HCT116 (cell line): ENCODE results near the gene ZDHHC14. TPM values are rescaled to one million over a fixed set of nuclear protein-coding genes. Genes with fewer than 3 reads are reported as not detected.

Source experiments
- ATAC-seq: fragments of 200-7000 bp; cut with Tn5 transposase; 2 replicates; pipeline ENCODE4 v1.9.1; 2020; ENCODE audit warnings: mild to moderate bottlenecking, moderate library complexity
- BruUV-seq: library from RNA; stranded (reverse); fragments of 400-500 nt; replicated peaks from 2 replicates; lab custom pipeline; 2021; lab: Mats Ljungman, UMichigan
- CTCF ChIA-PET: fragments of 300-600 bp; sonication (Branson Sonifier 250); formaldehyde crosslinking; loops from one replicate; lab custom pipeline; 2021; ENCODE audit warnings: antibody characterized with exemption; lab: Charles Lee
- POLR2A ChIA-PET: fragments of 300-600, 350-600 bp; sonication (Branson Sonifier 250); formaldehyde crosslinking; loops from one replicate; lab custom pipeline; 2021; ENCODE audit warnings: antibody characterized with exemption; lab: Charles Lee
- RAD21 ChIA-PET, 2 experiments: fragments of 300-600 bp; sonication (Branson Sonifier 250); formaldehyde crosslinking; loops; one replicate each; lab custom pipeline; 2023; ENCODE audit warnings: low total read pairs in 2 of 2; ENCODE audit not compliant: uncharacterized antibody in 2 of 2, unreplicated experiment in 2 of 2, low non-redundant PET in 1 of 2; lab: Charles Lee
- DNase-seq: peaks from one replicate; pipeline ENCODE4 v3.0.0-alpha.2; 2010; ENCODE audit warnings: low read depth, low spot score
- H2AFZ ChIP-seq: fragments of 200-600 bp; shearing (Covaris generic), sonication (generic); 2 replicates; pipeline ENCODE4 v1.6.1; 2017; ENCODE audit warnings: low read depth, mixed run types, mixed read lengths, antibody characterized with exemption, low read length; ENCODE audit not compliant: poor library complexity, severe bottlenecking
- H3K27ac ChIP-seq: 2 replicates; pipeline ENCODE4 v1.5.1; 2012; ENCODE audit warnings: low read depth, low read length
- H3K27me3 ChIP-seq: fragments of 200-600 bp; sonication (generic); 2 replicates; pipeline ENCODE4 v1.6.1; 2016; ENCODE audit warnings: mixed run types, low read length, mixed read lengths; ENCODE audit not compliant: insufficient read depth
- H3K36me3 ChIP-seq, 2 experiments: fragments of 200-500 bp in 1 of 2; fragments of 200-600 bp in 1 of 2; sonication (Bioruptor generic) in 1 of 2; sonication (generic) in 1 of 2; 2 replicates each; pipeline versions ENCODE4 v1.5.1 to v1.6.1; 2014 to 2016; ENCODE audit warnings: low read length in 2 of 2, inconsistent platforms in 1 of 2, mixed read lengths in 1 of 2, mixed run types in 1 of 2; ENCODE audit not compliant: insufficient read depth in 2 of 2, control insufficient read depth in 1 of 2
- H3K4me1 ChIP-seq, 2 experiments: fragments of 200-600 bp in 1 of 2; sonication (generic) in 1 of 2; 2 replicates each; pipeline versions ENCODE4 v1.5.1 to v1.6.1; 2012 to 2017; ENCODE audit warnings: low read length in 2 of 2, inconsistent platforms in 1 of 2, mild to moderate bottlenecking in 1 of 2, mixed read lengths in 1 of 2, mixed run types in 1 of 2, moderate library complexity in 1 of 2; ENCODE audit not compliant: insufficient read depth in 2 of 2, control insufficient read depth in 1 of 2
- H3K4me2 ChIP-seq: fragments of 200-600 bp; sonication (generic); 2 replicates; pipeline ENCODE4 v1.6.1; 2017; ENCODE audit warnings: mixed run types, low read length, mixed read lengths
- H3K4me3 ChIP-seq, 2 experiments: fragments of 200-600 bp in 1 of 2; sonication (generic) in 1 of 2; replicated peaks in 1 of 2; 2 replicates each; pipeline ENCODE4 v1.5.1; 2011 to 2016; ENCODE audit warnings: low read length in 2 of 2, control low read depth in 1 of 2, low read depth in 1 of 2, mild to moderate bottlenecking in 1 of 2, mixed read lengths in 1 of 2, mixed run types in 1 of 2
- H3K79me2 ChIP-seq: fragments of 200-600 bp; sonication (generic); 2 replicates; pipeline ENCODE4 v1.6.1; 2017; ENCODE audit warnings: mild to moderate bottlenecking, mixed run types, low read length, moderate library complexity, mixed read lengths; ENCODE audit not compliant: insufficient read depth
- H3K9ac ChIP-seq: fragments of 200-600 bp; sonication (generic); 2 replicates; pipeline ENCODE4 v1.6.1; 2016; ENCODE audit warnings: low read length, mixed read lengths
- H3K9me2 ChIP-seq: fragments of 200-600 bp; sonication (generic), shearing (Covaris generic); 2 replicates; pipeline ENCODE4 v1.6.1; 2017; ENCODE audit warnings: mixed run types, mild to moderate bottlenecking, moderate library complexity; ENCODE audit not compliant: insufficient read depth
- H3K9me3 ChIP-seq, 2 experiments: fragments of 200-500 bp in 1 of 2; fragments of 200-600 bp in 1 of 2; sonication (Bioruptor generic) in 1 of 2; sonication (generic) in 1 of 2; 2 replicates each; pipeline ENCODE4 v1.6.1; 2014 to 2017; ENCODE audit warnings: low read length in 2 of 2, mixed read lengths in 2 of 2, inconsistent platforms in 1 of 2, low read depth in 1 of 2, mild to moderate bottlenecking in 1 of 2, mixed run types in 1 of 2, moderate library complexity in 1 of 2; ENCODE audit not compliant: control insufficient read depth in 1 of 2, insufficient read depth in 1 of 2
- H4K20me1 ChIP-seq: fragments of 200-600 bp; sonication (generic), shearing (Covaris generic); 2 replicates; pipeline ENCODE4 v1.6.1; 2017; ENCODE audit warnings: mixed run types, mild to moderate bottlenecking, moderate library complexity; ENCODE audit not compliant: insufficient read depth
- CBX3 ChIP-seq: IDR thresholded peaks from 2 replicates; pipeline ENCODE4 v1.6.1; 2012; ENCODE audit warnings: low read depth
- CTCF ChIP-seq, 3 experiments: fragments of 200-600 bp in 1 of 3; sonication (generic) in 1 of 3; IDR thresholded peaks in 2 of 3; conservative IDR thresholded peaks in 1 of 3; 2 replicates each; pipeline ENCODE4 v1.5.1; 2012 to 2017; ENCODE audit warnings: low read depth in 2 of 3, low read length in 2 of 3, antibody characterized with exemption in 1 of 3, borderline replicate concordance in 1 of 3, control low read depth in 1 of 3, mild to moderate bottlenecking in 1 of 3, mixed read lengths in 1 of 3, mixed run types in 1 of 3, moderate library complexity in 1 of 3; ENCODE audit not compliant: insufficient read depth in 1 of 3
- EGR1 ChIP-seq: IDR thresholded peaks from 2 replicates; pipeline ENCODE4 v1.6.1; 2012; ENCODE audit warnings: low read depth
- ELF1 ChIP-seq: IDR thresholded peaks from 2 replicates; pipeline ENCODE4 v1.6.1; 2012; ENCODE audit warnings: low read depth, borderline replicate concordance
- EZH2 ChIP-seq: fragments of 200-600 bp; sonication (generic); IDR thresholded peaks from 2 replicates; pipeline ENCODE4 v1.6.1; 2017; ENCODE audit warnings: antibody characterized with exemption, mixed run types
- EZH2phosphoT487 ChIP-seq: fragments of 200-600 bp; IDR thresholded peaks from 2 replicates; pipeline ENCODE4 v1.6.1; 2018; ENCODE audit warnings: antibody characterized with exemption, borderline replicate concordance
- JUND ChIP-seq: IDR thresholded peaks from 2 replicates; pipeline ENCODE4 v1.6.1; 2012
- MAX ChIP-seq: IDR thresholded peaks from 2 replicates; pipeline ENCODE4 v1.6.1; 2012
- POLR2A ChIP-seq: IDR thresholded peaks from 2 replicates; pipeline ENCODE4 v1.7.0; 2011; ENCODE audit warnings: borderline replicate concordance; ENCODE audit not compliant: insufficient read depth, insufficient read length; ENCODE audit errors: extremely low read depth
- RAD21 ChIP-seq: IDR thresholded peaks from 2 replicates; pipeline ENCODE4 v1.6.1; 2012; ENCODE audit warnings: low read depth, mild to moderate bottlenecking
- SIN3A ChIP-seq: IDR thresholded peaks from 2 replicates; pipeline ENCODE4 v1.6.1; 2012; ENCODE audit warnings: low read depth
- SP1 ChIP-seq: IDR thresholded peaks from 2 replicates; pipeline ENCODE4 v1.6.1; 2012; ENCODE audit warnings: low read depth
- SRF ChIP-seq: IDR thresholded peaks from 2 replicates; pipeline ENCODE4 v1.6.1; 2012; ENCODE audit warnings: low read depth
- YY1 ChIP-seq: IDR thresholded peaks from 2 replicates; pipeline ENCODE4 v1.6.1; 2011; ENCODE audit warnings: low read length, low read depth, moderate library complexity, mild to moderate bottlenecking; ENCODE audit not compliant: insufficient replicate concordance; ENCODE audit errors: extremely low read depth
- ZBTB33 ChIP-seq: IDR thresholded peaks from 2 replicates; pipeline ENCODE4 v1.6.1; 2011; ENCODE audit warnings: mild to moderate bottlenecking, low read length, moderate library complexity; ENCODE audit not compliant: insufficient replicate concordance; ENCODE audit errors: extremely low read depth
- ZNF274 ChIP-seq: fragments of 200-500 bp; sonication (Bioruptor generic); IDR thresholded peaks from 2 replicates; pipeline ENCODE4 v1.6.1; 2014; ENCODE audit warnings: mild to moderate bottlenecking, low read depth, low read length, inconsistent platforms
- intact Hi-C: fragments of 100-400 bp; cut with micrococcal nuclease; formaldehyde crosslinking; loops from 2 replicates; pipeline ENCODE4 v1.10.0; 2022
- total RNA-seq: library from RNA; stranded (reverse); gene quantifications from one replicate; pipeline ENCODE4 v1.2.1, GENCODE V29; 2021; ENCODE audit not compliant: unreplicated experiment

Gene ZDHHC14
- total RNA-seq, 1 experiment from 2014 or later, result 5.3 TPM

GRCh38 chr6:157432231-157432891 is 51.4 kb downstream of the ZDHHC14 start:
- Histone ChIP-seq H3K9ac (no peak overlapping the region), H4K20me1 (no peaks in the 10 kb centered on the region), H3K4me1 (peaks cover 17 to 34% of the 10 kb centered on the region in 2 experiments), H3K36me3 (no peaks in the 10 kb centered on the region), H3K9me2 (no peaks in the 10 kb centered on the region), H3K9me3 (no peaks in the 10 kb centered on the region), H2AFZ (no peak overlapping the region), H3K4me3 (no peak overlapping the region), H3K4me2 (no peak overlapping the region), H3K79me2 (no peaks in the 10 kb centered on the region), H3K27ac (no peak overlapping the region), H3K27me3 (no peaks in the 10 kb centered on the region)
- ATAC-seq (no peak), DNase-seq (no peak)
- RAD21 ChIA-PET, result no interaction called here
- POLR2A ChIA-PET, result no interaction called here
- intact Hi-C loops, result no loop called here
- CTCF ChIA-PET, result no interaction called here
- TF ChIP-seq ELF1, result no peak
- TF ChIP-seq ZNF274, result no peak
- no peak for TF ChIP-seq SP1
- no peak for TF ChIP-seq SIN3A
- no TSS peak for BruUV-seq

GRCh38 chr6:157432892-157433265 is 51.9 kb downstream of the ZDHHC14 start:
- DNase-seq (no peak), ATAC-seq (no peak)
- Histone ChIP-seq H3K27me3 (no peaks in the 10 kb centered on the region), H2AFZ (no peak overlapping the region), H3K4me2 (no peak overlapping the region), H3K27ac (no peak overlapping the region), H3K79me2 (no peaks in the 10 kb centered on the region), H3K9me2 (no peaks in the 10 kb centered on the region), H3K36me3 (no peaks in the 10 kb centered on the region), H3K4me1 (peaks cover 12 to 29% of the 10 kb centered on the region in 2 experiments), H4K20me1 (no peaks in the 10 kb centered on the region), H3K9ac (no peak overlapping the region), H3K9me3 (no peaks in the 10 kb centered on the region), H3K4me3 (no peak overlapping the region)
- POLR2A ChIA-PET, result no interaction called here
- intact Hi-C loops, result no loop called here
- TF ChIP-seq ELF1 (no peak), JUND (no peak), SIN3A (no peak), YY1 (no peak), ZBTB33 (no peak), POLR2A (no peak), EZH2 (no peak), CBX3 (no peak), RAD21 (no peak), ZNF274 (no peak), EZH2phosphoT487 (no peak), SRF (no peak), EGR1 (no peak), MAX (no peak), CTCF (IDR thresholded peaks at IDR 0.05 in 2 of 3, conservative IDR thresholded peaks at IDR 0.05 in 1 of 3; ENCODE audit: borderline replicate concordance in 1 of 3, insufficient read depth in 1 of 3, low read depth in 2 of 3, low read length in 2 of 3) (no peak)
- CTCF ChIA-PET, result no interaction called here
- RAD21 ChIA-PET, result no interaction called here
- BruUV-seq, result no TSS peak
